ENCODE results near the gene PNPLA5. TPM values are rescaled to one million over a fixed set of nuclear protein-coding genes. Genes with fewer than 3 reads are reported as not detected.

The PNPLA5 gene
- total RNA-seq, 2 donors from 2014 or later, result not detected

- H3K4me3 ChIP-seq, result no peak overlapping the region
- no peak for ATAC-seq (ENCODE audit: insufficient number of reproducible peaks, low FRiP score, low read depth)
- no peaks in the 10 kb centered on the region for H3K36me3 ChIP-seq
- no peak for DNase-seq (ENCODE audit: low spot score)
- TF ChIP-seq, protein P1, sequence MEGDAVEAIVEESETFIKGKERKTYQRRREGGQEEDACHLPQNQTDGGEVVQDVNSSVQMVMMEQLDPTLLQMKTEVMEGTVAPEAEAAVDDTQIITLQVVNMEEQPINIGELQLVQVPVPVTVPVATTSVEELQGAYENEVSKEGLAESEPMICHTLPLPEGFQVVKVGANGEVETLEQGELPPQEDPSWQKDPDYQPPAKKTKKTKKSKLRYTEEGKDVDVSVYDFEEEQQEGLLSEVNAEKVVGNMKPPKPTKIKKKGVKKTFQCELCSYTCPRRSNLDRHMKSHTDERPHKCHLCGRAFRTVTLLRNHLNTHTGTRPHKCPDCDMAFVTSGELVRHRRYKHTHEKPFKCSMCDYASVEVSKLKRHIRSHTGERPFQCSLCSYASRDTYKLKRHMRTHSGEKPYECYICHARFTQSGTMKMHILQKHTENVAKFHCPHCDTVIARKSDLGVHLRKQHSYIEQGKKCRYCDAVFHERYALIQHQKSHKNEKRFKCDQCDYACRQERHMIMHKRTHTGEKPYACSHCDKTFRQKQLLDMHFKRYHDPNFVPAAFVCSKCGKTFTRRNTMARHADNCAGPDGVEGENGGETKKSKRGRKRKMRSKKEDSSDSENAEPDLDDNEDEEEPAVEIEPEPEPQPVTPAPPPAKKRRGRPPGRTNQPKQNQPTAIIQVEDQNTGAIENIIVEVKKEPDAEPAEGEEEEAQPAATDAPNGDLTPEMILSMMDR (IDR thresholded peaks at IDR 0.05), result no peak
- H3K4me1 ChIP-seq (ENCODE audit: control insufficient read depth in 1 of 2, low read depth in 2 of 2), result no peaks in the 10 kb centered on the region
- H3K27me3 ChIP-seq (replicated peaks; ENCODE audit: insufficient read depth), result no peaks in the 10 kb centered on the region
- H3K9me3 ChIP-seq, result no peaks in the 10 kb centered on the region
- no peak overlapping the region for H3K27ac ChIP-seq
These were observed 10.3 kb upstream of the PNPLA5 start for GRCh38 chr22:43901976-43902643.

DNA sequence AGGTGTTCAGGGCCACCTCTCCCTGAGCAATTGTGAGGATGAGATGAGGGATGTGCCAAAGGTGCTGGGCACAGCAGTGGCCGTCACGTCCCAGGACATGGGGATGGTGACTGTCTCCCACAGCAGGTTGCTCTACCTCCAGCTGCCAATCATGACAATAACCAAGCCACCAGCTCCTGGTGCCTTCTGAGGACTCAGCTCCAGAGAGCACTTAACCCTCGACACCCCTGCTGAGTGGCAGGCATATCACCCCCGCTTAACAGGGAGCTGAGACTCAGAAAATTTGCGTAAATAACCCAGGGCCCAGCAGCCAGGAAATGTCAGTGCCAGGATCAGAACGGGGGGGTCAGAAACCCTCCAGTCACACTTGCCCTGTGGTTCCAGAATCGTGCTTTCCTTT lies 8.4 kb upstream of the PNPLA5 start:
- TF ChIP-seq, protein P1 (IDR thresholded peaks at IDR 0.05), result no peak
- Histone ChIP-seq H3K4me1 (ENCODE audit: control insufficient read depth in 1 of 2, low read depth in 2 of 2) (no peaks in the 10 kb centered on the region), H3K36me3 (no peaks in the 10 kb centered on the region), H3K27me3 (replicated peaks; ENCODE audit: insufficient read depth) (no peaks in the 10 kb centered on the region), H3K27ac (no peak overlapping the region), H3K9me3 (no peaks in the 10 kb centered on the region), H3K4me3 (no peak overlapping the region)
- ATAC-seq (ENCODE audit: insufficient number of reproducible peaks, low FRiP score, low read depth), result no peak
- DNase-seq (ENCODE audit: low spot score), result no peak

- no peak for ATAC-seq (ENCODE audit: insufficient number of reproducible peaks, low FRiP score, low read depth)
- DNase-seq (ENCODE audit: low spot score), result no peak
- H3K36me3 ChIP-seq, result no peaks in the 10 kb centered on the region
- no peaks in the 10 kb centered on the region for H3K9me3 ChIP-seq
- H3K27me3 ChIP-seq (replicated peaks; ENCODE audit: insufficient read depth), result no peaks in the 10 kb centered on the region
- no peaks in the 10 kb centered on the region for H3K4me1 ChIP-seq (ENCODE audit: control insufficient read depth in 1 of 2, low read depth in 2 of 2)
- TF ChIP-seq, protein P1 (IDR thresholded peaks at IDR 0.05), result no peak
- H3K4me3 ChIP-seq, result no peak overlapping the region
- H3K27ac ChIP-seq, result no peak overlapping the region
These were observed 6.0 kb upstream of the PNPLA5 start for GRCh38 chr22:43897751-43898261.

- ATAC-seq (ENCODE audit: insufficient number of reproducible peaks, low FRiP score, low read depth) (no peak), DNase-seq (ENCODE audit: low spot score) (no peak)
- TF ChIP-seq, protein P1 (IDR thresholded peaks at IDR 0.05), result no peak
- Histone ChIP-seq H3K4me1 (ENCODE audit: control insufficient read depth in 1 of 2, low read depth in 2 of 2) (peaks cover 0 to 6% of the 10 kb centered on the region in 2 donors), H3K4me3 (no peak overlapping the region), H3K9me3 (no peaks in the 10 kb centered on the region), H3K36me3 (no peaks in the 10 kb centered on the region), H3K27ac (no peak overlapping the region), H3K27me3 (replicated peaks; ENCODE audit: insufficient read depth) (no peaks in the 10 kb centered on the region)
These were observed 4.3 kb upstream of the PNPLA5 start for GRCh38 chr22:43895986-43896645.

DNA sequence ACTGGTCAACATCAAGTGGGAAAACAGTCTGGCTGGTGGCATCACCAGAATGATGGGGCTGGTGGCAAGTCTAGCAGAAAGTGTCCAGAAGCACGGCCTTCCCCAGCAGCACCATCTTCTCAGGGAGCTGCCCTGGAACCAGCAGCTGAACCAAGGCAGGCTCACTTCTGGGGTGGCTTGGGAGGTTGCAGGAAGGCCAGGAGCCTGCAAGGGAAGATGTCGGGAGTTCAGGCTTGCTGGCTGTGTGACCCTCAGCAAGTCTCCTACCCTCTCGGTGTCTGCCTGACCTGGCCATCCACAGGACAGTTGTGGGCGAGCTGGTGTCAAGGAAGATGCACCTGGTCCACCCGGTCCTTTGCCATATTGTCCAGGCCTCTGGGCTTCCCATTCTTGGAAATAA lies 2.3 kb upstream of the PNPLA5 start:
- H3K4me1 ChIP-seq (ENCODE audit: control insufficient read depth in 1 of 2, low read depth in 2 of 2), result peaks cover 0 to 6% of the 10 kb centered on the region in 2 donors
- TF ChIP-seq, protein P1 (IDR thresholded peaks at IDR 0.05), result no peak
- H3K27ac ChIP-seq, result no peak overlapping the region
- no peaks in the 10 kb centered on the region for H3K9me3 ChIP-seq
- DNase-seq (ENCODE audit: low spot score) (no peak), ATAC-seq (ENCODE audit: insufficient number of reproducible peaks, low FRiP score, low read depth) (no peak)
- H3K4me3 ChIP-seq, result no peak overlapping the region
- no peaks in the 10 kb centered on the region for H3K27me3 ChIP-seq (replicated peaks; ENCODE audit: insufficient read depth)
- H3K36me3 ChIP-seq, result no peaks in the 10 kb centered on the region
